ENCODE measurements around the gene IGFBP4.

- TF ChIP-seq CTCF (IDR thresholded peaks at IDR 0.05) (no peak), POLR2AphosphoS5 (IDR thresholded peaks at IDR 0.05) (no peak), EP300 (IDR thresholded peaks at IDR 0.05) (no peak), POLR2A (IDR thresholded peaks at IDR 0.05) (no peak)
Measured at GRCh38 chr17:40503154-40503553, 59.9 kb downstream of the IGFBP4 start.

Measured in sigmoid colon (tissue), 4 donors.